GM18861 (cell line): ENCODE results near the gene PSMB7.

ENCODE experiments used
- ATAC-seq: cut with Tn5 transposase; IDR thresholded peaks from one replicate; pipeline ENCODE4 v1.9.1; 2021; ENCODE audit not compliant: unreplicated experiment

The PSMB7 gene

DNA sequence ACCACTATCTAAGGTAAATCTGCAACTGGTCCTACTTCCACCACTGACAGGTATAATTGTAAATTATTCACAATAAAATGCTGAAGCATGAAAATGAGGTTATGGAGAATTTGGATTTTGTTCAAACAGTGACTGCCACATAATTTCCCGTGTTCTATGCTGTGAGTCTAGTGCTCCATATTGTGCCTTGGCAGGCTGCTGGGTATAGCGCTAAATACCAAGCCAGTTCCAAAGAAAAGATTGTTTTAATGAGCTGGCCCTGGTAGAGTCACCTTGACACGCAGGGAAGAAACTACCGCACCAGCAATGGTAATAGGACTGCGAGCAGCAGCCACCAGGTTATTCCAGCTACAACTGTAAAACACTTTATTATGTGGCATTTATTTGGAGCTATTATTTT, 30.4 kb downstream of the PSMB7 start:
- no peak for ATAC-seq

- no peak for ATAC-seq
Observed at GRCh38 chr9:124384210-124384609, 31.0 kb downstream of the PSMB7 start.

DNA sequence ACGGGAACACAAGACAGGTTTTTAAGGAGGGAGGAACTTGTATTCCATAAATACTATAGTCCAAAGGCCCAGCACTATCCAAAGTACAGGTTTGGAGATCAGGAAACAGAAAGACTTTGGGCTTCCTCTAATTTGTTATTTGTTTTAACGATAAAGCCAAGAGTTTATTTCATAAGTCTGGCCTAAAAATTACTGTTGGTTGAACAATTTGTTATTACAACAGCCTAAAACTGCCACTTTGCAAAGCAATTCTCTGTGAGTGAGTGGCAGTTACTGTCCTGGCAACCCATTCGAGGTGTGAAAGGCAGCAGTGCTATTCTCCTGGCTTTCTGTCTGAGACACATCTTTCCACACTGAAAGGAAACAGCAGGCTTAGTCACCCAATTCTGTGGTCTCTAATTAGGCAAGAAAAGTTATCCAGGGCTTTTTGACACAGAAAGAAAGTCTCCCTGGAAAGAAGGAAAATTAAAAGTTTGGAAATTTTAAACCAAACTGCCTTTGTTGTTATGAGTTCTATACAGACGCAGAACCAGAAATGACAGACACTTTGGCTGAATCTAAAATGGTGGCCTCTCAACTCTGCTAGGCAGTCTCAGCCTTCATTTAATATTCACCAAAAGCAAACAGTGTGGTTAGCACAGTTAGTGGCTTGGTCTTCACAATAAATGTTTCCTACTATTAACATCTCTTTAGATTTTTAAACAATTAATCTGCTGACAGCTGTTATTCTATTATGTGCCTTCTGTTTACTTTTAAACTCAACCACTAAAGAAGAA, 33.9 kb downstream of the PSMB7 start:
- no peak for ATAC-seq

DNA sequence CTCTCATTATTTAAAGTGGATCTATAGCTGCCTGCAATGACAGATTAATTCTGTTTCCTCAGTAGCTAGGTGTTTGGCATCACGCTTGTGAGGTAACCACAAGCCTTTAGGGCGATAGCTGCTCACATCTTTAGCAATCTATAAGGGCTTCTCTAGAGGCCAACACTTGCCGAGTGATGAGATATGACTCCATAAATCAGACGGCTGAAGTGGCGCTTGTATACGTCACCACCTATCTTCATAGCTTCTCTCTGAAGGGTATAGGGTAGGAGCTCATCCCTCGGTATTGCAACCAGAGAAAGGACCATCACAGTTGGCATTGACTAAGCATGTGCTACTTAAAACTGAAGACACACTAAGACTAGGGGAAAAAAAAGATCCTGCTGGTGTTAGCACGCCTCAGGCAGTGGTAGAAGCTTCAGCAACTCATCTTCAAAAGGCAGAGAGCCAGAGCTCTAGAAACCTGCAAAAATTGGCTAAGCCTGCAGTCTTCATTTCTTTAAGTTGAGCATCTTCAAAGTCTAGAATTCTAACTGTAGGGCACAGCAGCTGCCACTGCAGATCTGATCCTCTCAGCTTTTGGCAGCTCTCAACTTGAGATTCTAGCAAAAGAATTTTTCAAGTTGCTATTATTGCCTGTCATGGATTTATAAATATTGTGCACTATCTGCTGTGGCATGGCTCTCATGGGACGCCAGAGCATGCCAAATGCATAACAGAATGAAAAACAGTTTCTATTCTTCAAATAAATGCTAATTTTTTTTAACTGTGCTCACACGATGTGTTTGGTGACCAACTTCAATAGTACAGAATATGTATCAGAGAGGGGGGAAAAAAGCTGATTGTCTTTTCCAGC, 37.5 kb downstream of the PSMB7 start:
- no peak for ATAC-seq

DNA sequence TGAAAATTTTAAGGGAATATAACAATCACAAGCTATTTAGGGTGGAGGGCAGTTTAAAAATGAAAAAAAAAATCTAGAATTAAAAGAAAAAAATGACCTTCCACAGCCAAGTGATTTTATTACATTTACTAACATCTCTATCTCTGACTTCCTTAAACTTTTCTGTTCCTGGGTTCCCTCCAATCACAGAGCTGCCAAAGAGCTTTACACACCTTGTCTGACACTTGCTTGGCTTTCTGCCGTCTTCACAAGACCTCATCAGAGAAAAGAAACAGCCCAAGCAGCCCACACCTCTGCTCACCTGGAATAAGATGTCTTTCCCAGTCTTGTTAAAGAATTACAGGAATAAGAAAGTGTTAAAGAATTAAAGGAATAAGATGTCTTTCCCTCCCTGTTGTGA, 38.9 kb downstream of the PSMB7 start:
- no peak for ATAC-seq

- ATAC-seq: no peak
Observed at GRCh38 chr9:124375726-124376125, 39.5 kb downstream of the PSMB7 start.

DNA sequence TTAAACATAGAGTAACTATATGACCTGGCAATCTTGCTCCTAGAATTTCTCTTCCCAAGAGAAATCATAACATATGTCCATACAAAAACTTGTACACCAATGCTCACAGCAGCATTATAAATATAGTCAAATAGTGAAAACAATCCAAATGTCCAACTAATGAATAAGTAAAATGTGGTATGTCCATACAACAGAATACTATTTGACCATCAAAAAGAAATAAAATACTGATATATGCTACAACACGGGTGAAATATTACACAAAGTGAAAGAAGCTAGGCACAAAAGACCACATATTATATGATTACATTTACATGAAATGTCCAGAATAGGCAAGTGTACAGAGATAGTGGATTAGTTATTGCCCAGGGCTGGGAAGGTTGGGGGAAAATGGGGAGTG, 41.4 kb downstream of the PSMB7 start:
- ATAC-seq: no peak

- no peak for ATAC-seq
Observed at GRCh38 chr9:124373386-124373785, 41.9 kb downstream of the PSMB7 start.

- no peak for ATAC-seq
Observed at GRCh38 chr9:124372038-124372437, 43.2 kb downstream of the PSMB7 start.

GRCh38 chr9:124370896-124371582, 44.2 kb downstream of the PSMB7 start:
- no peak for ATAC-seq

GRCh38 chr9:124369231-124369797, 45.9 kb downstream of the PSMB7 start:
- no peak for ATAC-seq

DNA sequence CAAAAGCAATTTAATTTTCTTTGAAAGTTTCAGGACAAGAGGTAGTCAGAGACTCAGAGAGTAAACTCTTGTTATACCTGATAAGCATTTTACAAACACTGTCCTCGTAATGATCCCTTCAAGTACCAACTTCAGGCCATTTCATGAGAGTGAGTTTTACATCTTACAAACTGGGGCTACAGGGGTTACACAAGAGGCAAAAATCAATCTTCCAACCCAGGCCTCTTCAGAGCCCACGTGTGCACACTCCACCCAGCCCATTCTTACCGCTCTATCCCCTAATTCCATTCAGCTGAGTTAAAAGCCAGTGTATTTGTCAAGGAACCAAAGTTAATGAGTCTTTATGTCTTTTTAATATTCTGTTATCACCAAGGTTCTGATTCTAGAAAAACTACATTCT, 46.5 kb downstream of the PSMB7 start:
- ATAC-seq: no peak

GRCh38 chr9:124366476-124367220, 48.6 kb downstream of the PSMB7 start:
- ATAC-seq: no peak

GRCh38 chr9:124365036-124365435, 50.2 kb downstream of the PSMB7 start:
- no peak for ATAC-seq

- no peak for ATAC-seq
Observed at GRCh38 chr9:124364141-124364540, 51.1 kb downstream of the PSMB7 start.

DNA sequence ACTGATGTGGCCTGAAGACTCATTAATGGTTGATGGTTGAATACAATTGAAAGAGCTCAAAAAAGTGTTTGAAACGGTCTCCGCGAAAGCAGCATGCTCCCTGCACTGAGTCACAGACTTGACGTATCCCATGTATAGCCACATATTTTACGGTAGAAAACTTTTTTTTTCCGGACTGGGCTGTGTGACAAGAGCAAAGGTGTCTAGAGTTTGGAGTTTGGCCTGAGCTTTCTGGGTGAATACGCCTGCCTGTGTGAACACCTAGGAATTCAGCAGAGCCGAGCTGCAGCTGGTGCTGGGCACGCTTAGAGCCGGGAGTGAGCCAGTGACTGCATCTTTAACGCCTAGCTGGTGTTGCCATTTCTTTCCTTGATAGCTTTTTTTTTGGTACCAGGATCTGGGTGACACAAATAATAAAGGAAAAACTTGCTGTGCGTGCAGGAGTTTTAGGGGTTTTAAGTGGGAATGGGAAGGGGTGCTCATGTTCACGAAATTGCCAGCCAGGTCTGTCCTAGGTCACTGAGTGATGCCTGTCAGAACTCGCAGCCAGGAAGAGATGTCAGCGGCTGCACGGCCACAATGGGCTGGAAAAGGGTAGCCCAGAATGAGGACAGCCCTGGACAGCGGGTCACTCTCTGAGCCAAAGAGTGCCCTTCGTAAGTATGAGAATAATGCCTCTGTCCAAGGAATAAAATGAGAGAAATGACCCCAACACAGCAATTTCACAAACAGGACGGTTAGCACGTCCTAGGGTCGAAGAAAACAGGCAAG, 51.7 kb downstream of the PSMB7 start:
- no peak for ATAC-seq

GRCh38 chr9:124361128-124361527, 54.1 kb downstream of the PSMB7 start:
- ATAC-seq: no peak

GRCh38 chr9:124359855-124360678, 55.2 kb downstream of the PSMB7 start:
- ATAC-seq: no peak

- no peak for ATAC-seq
Observed at GRCh38 chr9:124359426-124359825, 55.8 kb downstream of the PSMB7 start.
